ENCODE results near the gene PLXNA3. TPM values are rescaled to one million over a fixed set of nuclear protein-coding genes. Genes with fewer than 3 reads are reported as not detected.

The PLXNA3 gene
- polyA plus RNA-seq, 3 donors: 0.02 to 10.9 TPM; not detected in 1

- H3K4me3 Mint-ChIP-seq: no peak overlapping the region
- H3K4me2 ChIP-seq (replicated peaks; ENCODE audit: extremely low read depth, low read length, poor library complexity, severe bottlenecking): no peak overlapping the region
- intact Hi-C loops (cut with micrococcal nuclease): no loop called here
Observed at GRCh38 chrX:154471839-154472684, 14.0 kb downstream of the PLXNA3 start.

More at GRCh38 chrX:154471839-154472684, 14.0 kb downstream of the PLXNA3 start:
- no peaks in the 10 kb centered on the region for H3K79me2 ChIP-seq (ENCODE audit: insufficient read depth, low read length)
- H2AFZ ChIP-seq (ENCODE audit: insufficient read depth, low read depth, low read length, poor library complexity, severe bottlenecking): no peak overlapping the region
- no peaks in the 10 kb centered on the region for H3K36me3 ChIP-seq (replicated peaks in 1 of 2; ENCODE audit: control insufficient read depth in 1 of 2, insufficient read depth in 2 of 2, low read length in 2 of 2)
- H3K9me3 Mint-ChIP-seq: peaks cover 0 to 10% (median 2%) of the 10 kb centered on the region in 7 donors
- no peak overlapping the region for H3K27ac Mint-ChIP-seq
- no peak overlapping the region for H3K27ac ChIP-seq (ENCODE audit: low read depth in 1 of 2, low read length in 2 of 2)
- H3K27me3 ChIP-seq (ENCODE audit: control insufficient read depth in 2 of 2, insufficient read depth in 2 of 2, low read length in 2 of 2): no peaks in the 10 kb centered on the region
- TF ChIP-seq CTCF (IDR thresholded peaks at IDR 0.05): no peak
- no peak for DNase-seq
- H4K20me1 ChIP-seq (ENCODE audit: insufficient read depth, low read length): no peaks in the 10 kb centered on the region
- no peaks in the 10 kb centered on the region for H3K36me3 Mint-ChIP-seq
- H3K4me3 ChIP-seq (replicated peaks in 1 of 3; ENCODE audit: low read depth in 2 of 3, low read length in 3 of 3): no peak overlapping the region
- H3K9me3 ChIP-seq (replicated peaks in 1 of 2; ENCODE audit: control insufficient read depth in 1 of 2, insufficient read depth in 1 of 2, low read length in 2 of 2): peaks cover 0 to 4% of the 10 kb centered on the region in 2 donors
- H3K4me1 ChIP-seq (ENCODE audit: control insufficient read depth in 1 of 2, insufficient read depth in 2 of 2, low read length in 2 of 2): no peaks in the 10 kb centered on the region
- WGBS (ENCODE audit: insufficient coverage): 93% methylated on average over 7 of the region's 23 CpGs
- H3K4me1 Mint-ChIP-seq: no peaks in the 10 kb centered on the region
- no peak overlapping the region for H3K9ac ChIP-seq (ENCODE audit: insufficient read depth, low read length, poor library complexity, severe bottlenecking)
- H3K27me3 Mint-ChIP-seq (ENCODE audit: low read depth in 3 of 3): peaks cover 0 to 10% (median 2%) of the 10 kb centered on the region in 3 donors

Measured in CD14-positive monocyte (primary cell).